GM21367 (cell line): ENCODE results near the gene CFDP1.

Experiments used
- ATAC-seq: cut with Tn5 transposase; IDR thresholded peaks from one replicate; pipeline ENCODE4 v1.9.1; 2021; ENCODE audit not compliant: unreplicated experiment

The CFDP1 gene

DNA sequence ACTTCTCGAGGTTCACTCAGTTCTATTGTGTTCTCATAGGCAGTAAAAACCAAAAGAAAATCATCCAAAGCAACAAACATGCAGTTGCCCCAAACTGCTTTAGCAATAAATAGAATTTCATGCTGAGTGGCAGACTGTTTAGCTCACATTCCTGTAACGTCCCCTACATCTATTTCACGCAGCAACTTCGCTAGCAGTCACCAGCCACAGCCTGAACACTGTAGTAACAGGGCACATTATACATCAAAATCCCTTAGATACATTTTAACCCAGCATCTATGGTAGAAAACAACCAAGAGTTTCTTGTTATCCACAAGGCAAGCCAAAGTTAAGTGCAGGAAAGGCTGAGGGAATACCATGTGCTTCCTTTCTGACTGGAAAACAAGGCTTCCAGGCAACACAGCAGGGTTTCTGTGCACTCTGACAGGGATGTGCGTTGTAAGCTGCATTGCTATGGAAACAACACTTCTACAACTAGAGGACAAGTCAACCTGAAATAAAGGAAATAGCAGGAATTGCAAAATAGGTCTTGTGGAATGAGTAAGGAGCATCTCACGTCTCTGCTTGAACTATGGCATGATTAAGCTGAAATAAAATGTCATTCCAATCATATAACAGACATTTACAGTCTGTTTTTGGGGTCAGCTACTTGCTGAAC is 55.4 kb downstream of the CFDP1 start:
- ATAC-seq = no peak

DNA sequence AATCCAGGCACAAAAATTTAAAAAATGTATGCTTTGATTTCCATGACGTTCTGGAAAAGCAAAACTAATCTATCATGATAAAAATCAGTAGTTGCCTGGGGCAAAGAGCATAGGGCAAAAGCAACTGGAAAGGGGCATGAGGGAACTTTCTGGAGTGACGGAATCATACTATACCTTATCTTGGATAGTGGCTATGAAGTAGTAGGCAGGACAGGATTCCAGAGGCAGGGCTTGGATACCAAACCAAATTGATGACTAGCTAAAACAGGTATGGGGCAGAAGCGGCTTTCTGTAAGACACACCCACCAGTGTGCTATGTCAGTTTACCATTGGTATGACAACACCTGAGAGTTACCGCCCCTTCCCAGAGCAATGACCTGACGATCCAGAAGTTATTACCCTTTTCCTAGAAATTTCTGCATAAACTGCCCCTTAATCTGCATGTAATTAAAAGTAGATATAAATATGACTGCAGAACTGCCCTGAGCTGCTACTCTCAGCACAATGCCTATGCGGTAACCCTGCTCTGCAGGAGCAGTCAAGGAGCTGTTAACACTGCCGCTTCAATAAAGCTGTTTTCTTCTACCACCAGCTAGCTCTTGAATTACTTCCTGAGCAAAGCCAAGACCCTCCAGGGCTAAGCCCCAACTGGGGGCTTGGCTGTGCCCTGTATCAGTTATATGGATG is 56.7 kb downstream of the CFDP1 start:
- no peak for ATAC-seq

DNA sequence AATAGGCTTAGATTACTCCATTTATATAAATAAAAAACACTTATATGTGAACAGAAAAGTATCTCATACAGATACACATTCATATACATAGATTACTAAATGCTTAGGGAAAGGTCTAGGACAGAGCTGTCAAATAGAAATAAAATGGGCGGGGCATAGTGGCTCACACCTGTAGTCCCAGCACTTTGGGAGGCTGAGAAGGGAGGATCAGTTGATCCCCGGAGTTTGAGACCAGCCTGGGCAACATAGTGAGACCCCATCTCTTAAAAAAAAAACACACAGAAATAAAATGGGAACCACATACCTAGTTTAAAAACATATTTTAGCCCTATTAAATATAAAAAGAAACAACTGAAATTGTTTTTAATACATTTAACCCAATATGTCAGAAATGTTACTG is 58.9 kb downstream of the CFDP1 start:
- no peak for ATAC-seq

DNA sequence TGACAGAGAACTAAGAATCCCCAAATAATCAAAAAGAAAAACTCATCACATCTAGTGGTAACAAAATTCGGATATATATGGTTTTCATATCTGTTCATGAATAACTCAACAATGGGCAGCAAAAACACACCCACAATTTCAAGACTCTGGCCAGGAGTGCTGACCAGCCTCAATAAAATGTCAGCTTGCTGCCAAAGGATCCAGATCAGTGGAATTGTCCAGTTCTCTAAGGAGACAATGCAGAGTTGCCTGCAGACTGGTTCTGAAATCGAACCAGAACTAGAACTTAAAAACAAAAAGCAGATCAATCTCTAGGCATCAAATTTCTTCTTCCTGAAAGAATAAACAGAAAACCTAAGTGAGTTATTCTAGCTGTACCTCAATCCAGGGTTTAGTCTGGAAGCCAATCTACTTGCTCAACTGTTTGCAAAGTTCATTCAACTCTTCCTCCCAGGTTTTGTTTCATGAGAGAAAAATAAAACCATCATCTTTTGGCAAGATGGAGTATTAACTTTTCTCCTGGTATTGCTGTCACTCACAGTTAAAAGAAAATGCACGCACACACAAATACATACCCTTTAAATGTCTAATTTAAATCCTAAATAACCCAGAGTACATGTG is 61.0 kb downstream of the CFDP1 start:
- ATAC-seq = no peak

DNA sequence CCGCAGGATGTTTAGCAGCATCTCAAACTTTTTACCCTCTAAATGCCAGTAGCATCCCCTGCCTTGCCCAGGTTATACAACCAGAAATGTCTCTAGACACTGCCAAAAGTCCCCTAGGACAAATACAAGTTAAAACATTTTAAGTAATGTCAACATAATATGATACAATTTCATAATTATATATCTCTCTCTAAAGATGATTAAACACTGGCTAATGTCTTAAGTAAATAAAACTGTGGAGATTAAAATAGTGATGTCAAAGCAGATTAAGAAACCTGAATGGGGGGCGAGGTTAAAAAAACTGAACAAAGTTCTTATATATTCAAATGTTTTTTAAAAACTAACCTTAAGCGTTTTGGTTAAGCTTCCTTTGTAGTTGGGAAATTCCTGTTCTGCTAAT is 62.1 kb downstream of the CFDP1 start:
- ATAC-seq = no peak

DNA sequence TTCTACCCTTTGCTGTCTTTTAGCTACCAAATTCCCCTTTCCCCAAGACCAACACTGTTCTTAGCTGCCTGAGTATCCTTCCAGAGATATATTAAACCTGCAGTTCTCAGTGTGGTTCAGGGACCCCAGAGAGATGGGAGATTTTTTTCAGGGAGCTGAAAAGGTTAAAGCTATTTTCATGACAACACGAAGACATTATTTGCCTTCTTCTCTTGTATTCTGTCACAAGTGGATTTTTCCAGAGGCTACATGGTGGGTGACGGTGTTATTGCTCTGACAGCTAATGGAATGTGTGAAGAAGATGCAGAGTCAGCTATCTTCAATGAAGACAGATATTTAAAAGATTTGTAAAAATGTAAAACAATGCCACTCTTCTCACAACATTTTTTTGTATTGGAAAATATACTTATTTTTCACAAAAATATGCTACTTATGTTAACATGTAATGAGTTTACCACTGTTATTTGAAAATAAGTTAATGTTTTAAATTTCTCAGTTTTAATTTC is 69.0 kb downstream of the CFDP1 start:
- ATAC-seq = no peak

DNA sequence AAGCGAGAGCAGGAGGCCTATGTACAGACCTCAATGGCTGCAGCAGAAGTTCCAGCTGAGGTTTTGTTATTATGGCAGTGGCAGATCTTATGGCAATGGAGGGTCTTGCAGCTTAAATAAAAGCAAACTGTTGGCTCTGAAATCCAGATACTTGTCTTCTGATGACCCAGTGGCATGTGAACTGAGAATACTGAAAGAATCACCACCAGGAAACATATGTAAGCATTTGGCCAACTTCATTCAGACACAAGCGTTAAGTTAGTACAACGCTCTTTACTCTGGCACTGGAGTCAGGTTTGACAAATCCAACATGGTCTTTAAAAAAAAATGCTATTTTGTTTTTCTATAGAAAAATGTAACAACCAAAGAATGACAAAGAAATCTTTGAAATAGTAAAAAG is 70.5 kb downstream of the CFDP1 start:
- no peak for ATAC-seq

DNA sequence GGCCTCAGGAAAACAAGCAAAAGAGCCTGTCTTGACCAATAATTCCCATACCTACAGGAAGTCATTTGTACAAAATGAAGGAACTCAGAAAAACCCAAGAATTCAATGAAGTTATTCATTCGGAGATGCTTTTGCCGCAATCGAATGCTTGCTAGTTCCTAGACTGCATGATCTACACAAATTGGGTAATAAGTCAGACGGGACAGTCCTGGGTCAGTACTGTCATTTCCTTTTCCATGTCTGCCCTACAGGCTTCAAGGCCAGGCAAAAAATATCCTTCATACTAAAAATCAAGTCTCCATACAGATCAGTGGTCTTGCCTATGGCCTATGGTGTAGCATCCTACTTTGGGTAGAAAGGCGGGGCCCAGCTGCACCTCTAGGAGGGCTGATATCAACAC is 71.4 kb downstream of the CFDP1 start:
- no peak for ATAC-seq

DNA sequence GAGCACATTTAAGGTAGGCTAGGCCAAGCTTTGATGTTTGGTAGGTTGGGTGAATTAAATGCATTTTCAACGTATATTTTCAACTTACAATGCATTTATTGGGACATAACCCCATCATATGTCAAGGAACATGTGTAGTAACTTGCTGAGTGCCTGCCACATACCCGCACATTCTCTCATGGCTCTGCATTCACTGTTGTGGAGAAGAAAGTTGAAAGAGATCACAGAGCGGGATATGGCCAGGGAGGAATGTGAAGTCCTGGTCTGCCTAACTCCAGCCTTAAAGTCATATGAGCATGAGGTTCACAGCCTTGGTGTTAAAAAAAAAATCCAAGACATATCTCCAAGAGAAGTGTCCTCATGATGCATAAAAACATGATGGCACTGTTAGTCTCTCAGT is 79.1 kb downstream of the CFDP1 start:
- ATAC-seq = no peak

DNA sequence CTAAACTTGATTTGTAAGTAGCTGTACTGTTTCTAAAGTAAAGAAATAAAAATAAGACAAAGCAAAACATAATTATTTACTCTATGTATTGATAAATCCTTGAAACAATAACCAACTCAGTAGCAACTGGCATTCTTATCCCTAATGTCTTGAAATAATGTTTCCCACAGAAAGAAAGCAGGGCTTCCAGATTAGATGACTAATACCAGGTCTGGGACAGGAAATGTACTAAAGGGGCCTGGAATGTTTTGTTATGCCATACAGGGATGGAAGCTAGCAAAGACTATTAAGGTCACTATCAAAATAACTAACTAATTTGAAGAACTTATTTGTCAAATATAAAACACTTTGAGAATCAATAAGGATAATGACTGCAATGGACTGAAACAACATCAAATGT is 82.1 kb downstream of the CFDP1 start:
- ATAC-seq = no peak

DNA sequence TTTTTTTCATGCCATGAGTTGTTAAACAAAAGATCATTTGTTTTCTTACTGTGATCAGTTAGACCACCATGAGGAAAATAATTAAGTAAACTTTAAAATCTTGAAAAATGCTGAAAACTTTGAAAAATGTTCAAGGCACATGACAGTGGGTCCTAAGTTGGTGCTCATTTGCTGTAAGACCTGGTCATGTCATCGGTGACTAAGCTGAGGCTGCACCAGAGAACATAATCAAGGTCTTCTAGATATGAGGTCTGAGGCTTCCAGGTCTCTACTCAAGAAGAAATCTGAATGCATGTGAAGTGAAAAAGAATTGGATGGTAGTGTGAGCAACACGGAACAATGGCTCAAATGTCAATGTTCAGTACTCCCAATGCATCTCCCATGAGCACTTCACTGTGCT is 87.6 kb downstream of the CFDP1 start:
- ATAC-seq = no peak

DNA sequence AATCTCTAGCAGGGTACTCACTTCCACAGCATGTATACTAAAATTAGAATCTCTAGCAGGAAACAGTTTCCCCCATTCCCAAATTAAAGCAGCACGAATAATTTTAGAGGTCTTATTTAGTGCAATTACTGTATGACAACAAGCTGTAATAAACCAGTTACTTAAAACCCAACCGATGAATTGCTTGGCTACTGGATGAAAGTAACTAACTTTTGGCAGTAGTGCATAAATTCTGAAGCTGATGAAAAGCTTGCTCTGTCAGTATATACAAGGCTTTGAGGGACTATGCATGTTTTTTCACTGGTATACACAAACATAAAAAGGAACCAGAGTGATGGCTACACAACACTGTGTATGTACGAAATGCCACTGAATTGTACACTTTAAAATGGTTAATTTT is 89.4 kb downstream of the CFDP1 start:
- ATAC-seq = no peak

DNA sequence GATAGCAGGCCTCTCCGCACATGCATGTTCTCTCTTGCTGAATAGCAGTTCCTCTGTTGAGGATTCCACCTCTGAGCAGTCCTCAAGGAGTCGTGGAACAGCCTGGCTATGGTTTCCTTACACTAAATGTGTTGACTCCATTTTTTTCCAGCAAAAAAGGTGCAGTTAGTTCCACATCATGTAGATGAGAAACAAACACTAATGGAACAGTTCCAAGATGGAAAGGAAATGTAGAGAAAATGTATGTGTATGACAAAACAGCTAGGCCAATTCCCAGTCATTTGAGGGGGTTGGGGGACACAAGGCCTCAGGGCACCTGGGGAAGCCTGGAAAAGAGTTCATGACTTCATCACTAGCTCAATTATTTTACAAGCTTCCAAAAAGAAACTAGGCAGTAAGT is 90.0 kb downstream of the CFDP1 start:
- no peak for ATAC-seq

DNA sequence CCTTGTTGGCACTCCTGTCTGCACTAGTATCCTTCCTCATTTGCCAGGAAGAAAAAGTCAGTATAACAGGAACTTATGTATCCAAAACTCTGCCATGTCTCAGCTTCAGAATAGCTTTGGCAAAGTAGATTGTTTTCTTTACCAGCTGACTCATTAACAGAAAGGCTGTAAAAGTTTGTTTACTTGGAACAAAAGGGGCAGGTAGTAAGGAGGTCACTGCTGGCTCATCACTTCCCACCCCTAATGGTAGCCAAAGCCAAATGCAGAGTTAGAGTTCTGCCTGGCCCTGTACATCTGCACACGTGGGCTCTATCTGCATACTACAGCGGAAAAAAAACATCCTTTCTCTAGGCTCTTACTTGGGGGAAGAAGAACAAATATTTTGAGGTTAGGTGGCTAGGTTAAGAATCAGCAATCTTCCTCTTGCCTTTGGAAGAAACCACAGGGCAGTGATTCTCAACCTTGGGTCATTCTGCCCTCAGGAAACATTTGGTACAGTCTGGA is 90.9 kb downstream of the CFDP1 start:
- ATAC-seq = no peak

DNA sequence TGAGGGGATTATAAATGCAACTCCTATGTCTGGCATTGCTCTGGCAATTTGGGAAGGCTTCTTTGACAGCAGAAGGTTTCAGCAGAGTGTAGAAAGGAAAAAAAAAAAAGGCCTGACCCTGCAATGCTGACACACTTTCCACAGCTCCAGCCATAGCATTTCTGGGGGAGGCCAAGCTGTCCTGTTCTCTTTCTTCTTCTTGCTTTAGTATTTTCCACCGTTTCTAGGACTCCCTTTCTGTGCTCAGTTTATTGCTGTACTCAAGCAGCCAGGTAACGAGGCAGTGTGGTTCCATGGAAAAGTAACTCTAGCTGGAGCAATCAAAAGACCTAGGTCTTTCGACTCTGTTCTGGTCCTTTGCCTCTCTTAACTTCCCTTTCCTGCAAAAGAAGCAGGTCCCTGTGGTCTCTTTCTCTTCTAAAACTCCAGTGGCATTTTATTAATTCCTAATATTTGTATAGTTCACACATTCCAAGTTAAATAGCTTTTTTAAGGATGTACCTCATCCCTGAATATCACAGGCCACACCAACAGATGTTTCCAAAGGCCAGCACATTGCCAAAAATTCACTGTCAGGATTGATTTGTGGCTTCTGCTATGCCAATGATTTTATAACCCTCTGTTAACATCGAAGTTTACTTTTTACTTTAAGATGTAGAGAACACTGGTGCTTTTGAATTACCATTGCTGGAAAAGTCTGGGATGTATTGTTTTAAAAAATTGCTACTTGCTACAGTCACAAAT is 91.6 kb downstream of the CFDP1 start:
- ATAC-seq = no peak

DNA sequence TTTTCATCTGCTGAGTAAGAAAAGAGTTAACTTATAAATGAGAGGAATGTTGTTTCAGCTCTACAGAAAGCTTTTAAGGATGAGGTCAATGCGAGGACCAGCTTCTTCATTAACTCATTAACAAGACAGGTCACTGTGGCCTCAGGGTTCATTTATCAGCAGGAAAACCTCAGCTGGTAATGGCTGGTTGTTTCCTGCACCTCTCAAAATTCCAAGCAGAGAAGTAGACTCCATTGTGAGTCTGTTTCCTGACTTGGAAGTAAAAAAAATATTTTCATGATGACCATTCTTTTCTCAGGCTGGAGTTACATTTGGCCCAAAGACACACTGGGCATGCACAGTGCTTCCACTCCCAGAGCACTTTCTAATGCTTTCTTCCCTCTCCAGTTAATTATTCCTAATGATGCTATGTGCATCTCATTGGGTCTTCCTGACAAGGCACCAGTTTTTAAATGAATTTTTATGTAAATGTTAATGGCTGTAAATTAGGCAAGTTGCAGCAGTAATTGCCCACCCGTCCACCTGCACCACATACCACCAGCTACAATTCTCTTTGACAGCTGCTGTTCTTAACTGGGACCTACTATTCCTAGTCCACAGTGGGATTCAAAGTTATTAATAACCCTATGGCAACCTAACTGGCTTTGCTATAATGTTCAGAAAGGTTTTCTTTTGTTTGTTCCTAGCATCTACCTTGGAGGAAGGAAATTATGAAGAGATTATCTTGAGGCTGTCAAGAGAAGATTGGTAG is 92.4 kb downstream of the CFDP1 start:
- ATAC-seq = no peak

DNA sequence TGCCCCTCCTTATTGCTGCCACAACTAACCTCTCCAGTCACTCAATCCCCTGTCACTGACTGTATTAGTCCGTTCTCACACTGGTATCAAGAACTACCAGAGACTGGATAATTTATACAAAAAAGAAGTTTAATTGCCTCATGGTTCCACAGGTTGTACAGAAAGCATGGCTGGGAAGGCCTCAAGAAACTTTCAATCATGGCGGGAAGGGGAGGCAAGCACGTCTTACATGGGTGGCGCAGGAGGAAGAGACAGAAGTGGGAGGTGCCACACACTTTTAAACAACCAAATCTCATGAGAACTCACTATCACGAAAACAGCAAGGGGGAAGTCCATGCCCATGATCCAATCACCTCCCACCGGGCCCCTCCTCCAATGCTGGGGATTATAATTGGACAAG is 95.9 kb downstream of the CFDP1 start:
- ATAC-seq = no peak

DNA sequence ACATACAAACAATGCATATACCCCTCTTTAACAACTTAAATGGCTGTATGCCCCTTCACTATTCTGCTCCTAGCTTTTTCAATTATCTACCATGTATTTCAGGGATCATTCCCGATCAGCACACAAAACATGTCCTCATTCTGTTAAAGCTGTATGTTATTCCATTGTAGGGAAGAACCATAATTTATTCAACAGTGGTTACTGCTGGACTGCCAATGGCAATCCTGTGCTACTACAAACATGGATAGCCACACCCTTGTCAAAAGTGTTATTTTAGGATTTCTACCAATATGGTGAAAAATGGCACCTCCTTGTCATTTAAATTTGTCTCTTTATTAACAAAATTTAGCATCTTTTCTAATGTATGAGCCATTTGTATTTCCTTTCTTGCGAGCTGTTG is 96.8 kb downstream of the CFDP1 start:
- no peak for ATAC-seq

DNA sequence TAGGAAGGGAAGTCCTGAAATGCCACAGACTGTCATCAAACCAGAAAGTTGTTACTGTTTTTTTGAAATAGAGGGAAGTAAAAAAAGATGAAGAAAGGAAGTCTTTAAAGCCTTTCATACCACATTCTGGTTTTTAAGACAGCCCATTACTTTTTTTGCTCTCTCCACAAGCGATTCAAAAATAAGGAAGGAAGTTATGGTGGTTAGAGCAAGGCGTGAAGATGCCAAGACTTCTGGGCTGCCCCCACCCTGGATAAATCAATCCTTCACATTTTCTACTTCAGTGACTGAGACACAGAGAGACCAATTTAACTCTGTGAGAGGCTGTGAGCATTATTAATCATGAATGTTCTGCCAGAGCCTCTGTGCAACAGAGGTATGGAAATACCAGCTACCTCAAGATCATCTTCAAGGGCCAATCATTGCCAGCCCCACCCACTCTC is 99.6 kb downstream of the CFDP1 start:
- ATAC-seq = no peak

DNA sequence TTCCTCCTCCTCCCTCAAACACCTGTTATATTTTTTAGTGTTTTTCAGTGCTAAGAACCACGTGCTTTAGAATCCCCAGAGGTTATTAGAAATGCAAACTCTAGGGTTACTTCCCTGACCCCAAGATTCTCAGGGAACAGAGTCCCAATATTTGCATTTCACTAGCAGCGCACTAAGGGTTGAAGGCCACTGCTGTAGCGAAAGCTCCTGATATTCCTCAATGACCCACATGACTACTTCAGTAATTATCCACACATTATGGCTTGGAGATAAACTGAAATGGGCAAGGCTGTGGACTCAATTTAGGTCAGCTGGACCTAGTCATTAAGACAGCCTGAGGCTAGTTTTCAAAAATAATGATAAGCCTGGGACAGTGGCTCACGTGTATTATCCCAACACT is 103.4 kb downstream of the CFDP1 start:
- ATAC-seq = no peak

DNA sequence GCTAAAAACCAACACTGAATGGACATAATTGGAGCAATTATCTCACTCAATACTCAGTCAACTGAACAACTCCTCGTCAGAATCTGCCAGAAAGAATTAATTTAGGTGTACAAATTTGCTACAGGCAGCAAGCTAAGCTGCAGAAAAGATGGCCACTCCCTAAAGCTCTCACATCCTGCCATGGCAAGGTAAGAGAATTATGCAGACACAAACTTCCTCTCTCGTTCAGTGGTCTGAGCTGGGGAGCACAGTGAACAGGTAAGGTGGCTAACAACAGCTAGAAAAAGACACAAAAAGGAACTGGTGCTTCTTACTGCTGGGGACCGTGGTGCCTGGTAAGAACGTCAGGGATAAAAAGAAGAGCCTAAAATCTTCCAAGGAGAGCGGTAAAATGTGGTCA is 107.0 kb downstream of the CFDP1 start:
- ATAC-seq = no peak
